Coronary artery (tissue), 2 donors: ENCODE results near the gene PTPRD.

Source experiments
- DNase-seq: peaks from one replicate; pipeline ENCODE4 v3.0.0-alpha.2; 2017; ENCODE audit warnings: low spot score
- H3K27ac ChIP-seq, 2 donors: fragments of 200-600 bp; sonication (generic); one replicate each; pipeline ENCODE4 v1.5.1; 2016 to 2019
- H3K4me3 ChIP-seq: fragments of 200-600 bp; sonication (generic); 2 replicates; pipeline ENCODE4 v1.5.1; 2016; ENCODE audit warnings: mild to moderate bottlenecking, moderate library complexity
- CTCF ChIP-seq: fragments of 200-600 bp; sonication (generic); IDR thresholded peaks from one replicate; pipeline ENCODE4 v1.5.1; 2019; ENCODE audit warnings: antibody characterized with exemption

PTPRD gene

GRCh38 chr9:9521033-9521779 is 1091.6 kb downstream of the PTPRD start:
- Histone ChIP-seq H3K4me3 (no peak overlapping the region), H3K27ac (no peak overlapping the region)
- DNase-seq, result no peak
- no peak for TF ChIP-seq CTCF

- Histone ChIP-seq H3K4me3 (no peak overlapping the region), H3K27ac (no peak overlapping the region)
- no peak for TF ChIP-seq CTCF
- DNase-seq, result no peak
These were observed 1107.9 kb downstream of the PTPRD start for GRCh38 chr9:9504869-9505268.

GRCh38 chr9:9499546-9499945 is 1113.3 kb downstream of the PTPRD start:
- TF ChIP-seq CTCF, result no peak
- Histone ChIP-seq H3K4me3 (no peak overlapping the region), H3K27ac (no peak overlapping the region)
- no peak for DNase-seq

GRCh38 chr9:9498846-9499245 is 1114.0 kb downstream of the PTPRD start:
- DNase-seq, result no peak
- H3K4me3 ChIP-seq, result no peak overlapping the region
- TF ChIP-seq CTCF, result no peak
- H3K27ac ChIP-seq, result no peak overlapping the region

GRCh38 chr9:9498128-9498527 is 1114.7 kb downstream of the PTPRD start:
- no peak overlapping the region for H3K4me3 ChIP-seq
- DNase-seq, result no peak
- no peak for TF ChIP-seq CTCF
- no peak overlapping the region for H3K27ac ChIP-seq

- DNase-seq, result no peak
- Histone ChIP-seq H3K4me3 (no peak overlapping the region), H3K27ac (no peak overlapping the region)
- no peak for TF ChIP-seq CTCF
These were observed 1118.5 kb downstream of the PTPRD start for GRCh38 chr9:9494336-9494735.

- TF ChIP-seq CTCF, result no peak
- Histone ChIP-seq H3K4me3 (no peak overlapping the region), H3K27ac (no peak overlapping the region)
- no peak for DNase-seq
These were observed 1120.3 kb downstream of the PTPRD start for GRCh38 chr9:9492506-9492905.
